Fibroblast of mammary gland (primary cell): ENCODE results near the gene CACNB4.

ENCODE experiments used
- DNase-seq: peaks from one replicate; pipeline ENCODE4 v3.0.0-alpha.2; 2010; ENCODE audit warnings: low read depth
- H3K4me3 ChIP-seq: 2 replicates; pipeline ENCODE4 v1.5.1; 2011; ENCODE audit warnings: low read depth, mild to moderate bottlenecking, low read length, moderate library complexity; ENCODE audit not compliant: control insufficient read depth
- TF ChIP-seq, protein P1 (sequence below): conservative IDR thresholded peaks from 2 replicates; pipeline ENCODE4 v1.5.1; 2011; ENCODE audit warnings: low read depth, low read length, inconsistent platforms; ENCODE audit not compliant: control insufficient read depth, insufficient read depth

The CACNB4 gene

GRCh38 chr2:151833984-151834383, 264.9 kb downstream of the CACNB4 start:
- TF ChIP-seq, protein P1, sequence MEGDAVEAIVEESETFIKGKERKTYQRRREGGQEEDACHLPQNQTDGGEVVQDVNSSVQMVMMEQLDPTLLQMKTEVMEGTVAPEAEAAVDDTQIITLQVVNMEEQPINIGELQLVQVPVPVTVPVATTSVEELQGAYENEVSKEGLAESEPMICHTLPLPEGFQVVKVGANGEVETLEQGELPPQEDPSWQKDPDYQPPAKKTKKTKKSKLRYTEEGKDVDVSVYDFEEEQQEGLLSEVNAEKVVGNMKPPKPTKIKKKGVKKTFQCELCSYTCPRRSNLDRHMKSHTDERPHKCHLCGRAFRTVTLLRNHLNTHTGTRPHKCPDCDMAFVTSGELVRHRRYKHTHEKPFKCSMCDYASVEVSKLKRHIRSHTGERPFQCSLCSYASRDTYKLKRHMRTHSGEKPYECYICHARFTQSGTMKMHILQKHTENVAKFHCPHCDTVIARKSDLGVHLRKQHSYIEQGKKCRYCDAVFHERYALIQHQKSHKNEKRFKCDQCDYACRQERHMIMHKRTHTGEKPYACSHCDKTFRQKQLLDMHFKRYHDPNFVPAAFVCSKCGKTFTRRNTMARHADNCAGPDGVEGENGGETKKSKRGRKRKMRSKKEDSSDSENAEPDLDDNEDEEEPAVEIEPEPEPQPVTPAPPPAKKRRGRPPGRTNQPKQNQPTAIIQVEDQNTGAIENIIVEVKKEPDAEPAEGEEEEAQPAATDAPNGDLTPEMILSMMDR: no peak
- DNase-seq: no peak
- H3K4me3 ChIP-seq: no peak overlapping the region

DNA sequence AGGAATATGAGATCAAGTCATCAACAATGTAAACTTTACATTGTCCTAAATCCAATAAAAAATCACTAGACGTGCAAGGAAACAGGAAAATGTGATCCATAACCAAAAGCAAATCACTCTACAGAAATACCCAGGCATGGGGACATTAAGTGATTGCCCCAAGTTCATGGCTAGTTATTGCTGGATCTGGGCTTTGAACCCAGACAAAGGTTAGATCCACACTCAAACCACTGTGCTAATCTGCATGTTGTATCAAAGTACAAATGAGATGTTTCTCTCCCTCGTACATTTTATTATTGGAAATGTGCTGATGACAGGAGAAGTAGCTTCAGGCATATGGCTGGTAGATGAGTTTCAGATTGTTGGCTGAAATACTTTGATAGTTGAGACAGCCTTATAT, 267.9 kb downstream of the CACNB4 start:
- no peak overlapping the region for H3K4me3 ChIP-seq
- no peak for DNase-seq
- TF ChIP-seq, protein P1: no peak

DNA sequence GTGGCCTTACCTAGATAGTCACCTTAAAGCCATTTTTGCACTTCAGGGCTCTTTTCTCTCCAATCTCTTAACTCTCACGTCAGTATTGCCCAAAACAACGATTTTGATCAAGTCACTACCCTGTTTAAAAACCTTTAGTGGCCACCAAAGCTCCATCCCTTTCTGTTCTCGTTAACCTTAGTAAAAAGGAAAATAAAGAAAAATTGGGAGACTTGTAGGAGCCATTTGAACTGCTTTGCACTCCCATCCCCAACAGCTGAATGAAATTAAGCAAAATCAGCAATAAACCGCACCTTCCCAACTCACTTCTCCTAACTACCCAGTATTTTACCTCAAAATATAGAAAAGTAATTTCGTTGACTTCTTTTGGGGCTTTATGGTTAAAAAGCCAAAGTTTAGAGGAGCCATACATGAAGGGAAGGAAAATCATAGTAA, 269.9 kb downstream of the CACNB4 start:
- no peak for DNase-seq
- TF ChIP-seq, protein P1: no peak

DNA sequence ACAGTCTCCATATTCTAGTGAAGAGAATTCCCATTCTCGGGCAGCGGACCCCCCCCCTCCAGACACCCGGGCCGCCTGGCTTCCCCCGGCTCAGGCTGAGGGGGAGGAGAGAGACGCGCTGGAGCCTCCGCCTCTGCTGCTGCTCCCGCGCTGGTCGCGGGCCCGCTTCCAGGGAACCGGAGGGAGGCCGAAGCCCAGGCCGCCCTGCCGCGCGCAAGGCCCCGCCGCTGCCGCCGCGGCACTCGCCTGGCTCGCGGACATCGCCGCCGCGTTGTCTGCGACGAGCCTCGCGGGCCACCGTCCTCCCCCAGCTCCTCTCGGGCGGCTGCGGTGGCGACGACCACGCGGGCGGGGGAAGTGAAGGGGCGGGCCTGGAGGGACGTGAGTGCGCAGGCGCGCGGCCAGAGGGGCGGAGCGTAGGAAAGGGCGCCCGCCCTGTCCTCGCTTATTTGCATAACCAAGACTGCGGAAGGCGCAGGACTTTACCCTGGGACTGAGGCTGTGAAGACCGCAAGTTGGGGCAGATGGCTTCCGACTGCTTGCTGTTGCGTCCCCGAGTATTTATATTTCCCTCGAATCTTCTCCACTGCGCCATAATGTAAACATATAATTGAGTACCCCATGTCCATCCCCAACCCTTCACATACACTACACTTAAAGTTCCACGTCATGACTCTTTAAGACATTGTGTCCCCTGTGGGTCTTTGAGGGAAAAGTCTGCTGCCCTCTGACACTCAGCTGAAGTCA, 270.5 kb downstream of the CACNB4 start, which contains the start of gene ARL5A:
ARL5A (minus strand) TSS at position 279 of the 747 bp plus-strand sequence; CDS start at position 34, 245 bp downstream.
- peak within 1 kb of the TSS; percentile 97 for H3K4me3 ChIP-seq
- TF ChIP-seq, protein P1: no peak
- DNase-seq: peak; percentile 92

More for the DNA sequence above, 269.9 kb downstream of the CACNB4 start:
- H3K4me3 ChIP-seq: peak overlapping the region; percentile 53

DNA sequence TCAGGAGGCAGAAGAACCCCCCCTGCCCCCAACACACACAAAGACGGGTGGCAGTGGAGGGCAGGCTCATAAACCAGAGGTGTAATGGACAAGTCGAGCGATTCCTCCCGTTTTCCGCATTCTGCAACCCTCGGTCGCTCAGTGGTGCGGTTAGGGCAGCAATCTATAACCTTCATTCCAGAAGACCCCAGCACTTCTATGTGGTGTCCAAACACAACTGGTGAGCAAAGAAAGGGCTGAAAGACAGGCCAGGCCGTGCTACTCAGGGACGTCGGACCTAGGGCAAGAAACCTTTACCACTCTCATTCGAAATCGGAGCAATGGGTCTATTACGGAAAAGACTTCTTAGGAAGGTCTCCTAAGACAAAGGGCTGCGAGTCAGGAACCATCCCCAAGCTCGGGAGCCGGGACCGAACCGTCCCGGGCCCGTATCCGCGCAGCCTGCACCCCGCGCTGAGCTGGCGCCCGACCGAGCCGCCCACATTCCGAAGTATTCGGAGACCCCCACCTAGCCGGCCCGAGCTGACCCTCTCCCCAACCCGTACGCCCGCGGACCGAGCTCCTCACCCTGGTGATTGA, 271.2 kb downstream of the CACNB4 start:
- DNase-seq: peak; percentile 19
- TF ChIP-seq, protein P1: no peak
- H3K4me3 ChIP-seq: peak overlapping the region; percentile 97

DNA sequence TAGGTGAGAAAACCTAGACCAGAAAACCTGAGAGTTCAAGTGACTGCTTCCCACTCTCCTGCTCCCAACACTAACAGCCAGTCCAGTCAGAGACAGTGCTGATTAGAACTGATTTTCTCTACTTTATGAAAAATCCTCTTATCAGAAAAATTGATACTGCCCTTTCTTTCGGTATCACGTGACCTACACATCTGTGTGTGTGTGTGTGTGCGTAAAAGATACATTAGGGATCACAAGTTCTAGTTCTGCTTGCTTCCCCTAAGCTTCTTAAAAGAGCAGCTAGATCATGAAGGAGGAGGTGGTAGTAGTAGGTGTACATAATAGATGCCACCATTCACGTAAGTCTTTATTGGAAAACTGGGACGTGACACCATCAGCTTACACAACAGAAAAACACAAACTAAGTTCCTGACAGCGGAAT, 272.1 kb downstream of the CACNB4 start:
- DNase-seq: peak; percentile 44
- TF ChIP-seq, protein P1: no peak
- peak overlapping the region; percentile 97 for H3K4me3 ChIP-seq
